H1 (cell line): ENCODE results near the gene SCIMP. TPM values are rescaled to one million over a fixed set of nuclear protein-coding genes. Genes with fewer than 3 reads are reported as not detected.

ENCODE experiments used
- CTCF ChIA-PET: fragments of 300-600 bp; sonication (Branson Sonifier 250); formaldehyde crosslinking; loops from one replicate; lab custom pipeline; 2021; ENCODE audit not compliant: partially characterized antibody; lab: Charles Lee
- POLR2A ChIA-PET: fragments of 300-600 bp; sonication (Branson Sonifier 250); formaldehyde crosslinking; loops from one replicate; lab custom pipeline; 2021; ENCODE audit warnings: inconsistent platforms; ENCODE audit not compliant: partially characterized antibody; lab: Charles Lee
- DNase-seq, 2 experiments: peaks; one replicate each; pipeline versions ENCODE4 v3.0.0 to v3.0.0-alpha.2; 2010 to 2022; ENCODE audit warnings: low spot score in 2 of 2, low read depth in 1 of 2, mixed read lengths in 1 of 2
- FAIRE-seq: peaks from 2 replicates; lab custom pipeline; 2011; peaks lifted over from hg19 to GRCh38; lab: Jason Lieb, UNC
- H2AFZ ChIP-seq: 2 replicates; pipeline ENCODE4 v1.8.1; 2012; ENCODE audit warnings: low read length, inconsistent platforms
- H2AK5ac ChIP-seq: 2 replicates; pipeline ENCODE4 v1.6.1; 2013; ENCODE audit warnings: low read depth, low read length
- H2BK120ac ChIP-seq: replicated peaks from 2 replicates; pipeline ENCODE3; 2013; ENCODE audit warnings: low read depth, low read length, inconsistent platforms
- H2BK12ac ChIP-seq: 2 replicates; pipeline ENCODE4 v1.6.1; 2013; ENCODE audit warnings: low read depth, low read length
- H2BK15ac ChIP-seq: 2 replicates; pipeline ENCODE4 v1.6.1; 2013; ENCODE audit warnings: low read length
- H2BK20ac ChIP-seq: 2 replicates; pipeline ENCODE4 v1.6.1; 2013; ENCODE audit warnings: low read length
- H2BK5ac ChIP-seq: 2 replicates; pipeline ENCODE4 v1.6.1; 2013; ENCODE audit warnings: low read depth, low read length
- H3K14ac ChIP-seq: 2 replicates; pipeline ENCODE4 v1.6.1; 2013; ENCODE audit warnings: inconsistent platforms; ENCODE audit not compliant: insufficient read length
- H3K18ac ChIP-seq: 2 replicates; pipeline ENCODE4 v1.6.1; 2013; ENCODE audit warnings: low read length; ENCODE audit errors: extremely low read depth
- H3K23ac ChIP-seq: 2 replicates; pipeline ENCODE4 v1.6.1; 2013; ENCODE audit warnings: inconsistent platforms; ENCODE audit not compliant: insufficient read length
- H3K23me2 ChIP-seq: 2 replicates; pipeline ENCODE4 v1.6.1; 2013; ENCODE audit warnings: low read depth, low read length
- H3K27ac ChIP-seq: 2 replicates; pipeline ENCODE4 v1.6.1; 2011; ENCODE audit warnings: low read depth, low read length, inconsistent platforms
- H3K27me3 ChIP-seq, 4 experiments: replicated peaks in 1 of 4; 1 replicate in 1 of 4; 2 replicates in 3 of 4; pipeline versions ENCODE4 v1.6.1 to v1.8.1; 2011 to 2013; ENCODE audit warnings: low read length in 3 of 4, mild to moderate bottlenecking in 3 of 4, inconsistent platforms in 2 of 4, mixed read lengths in 2 of 4, moderate library complexity in 1 of 4; ENCODE audit not compliant: control insufficient read depth in 3 of 4, insufficient read depth in 3 of 4; ENCODE audit errors: extremely low read depth in 1 of 4
- H3K36me3 ChIP-seq, 4 experiments: 2 replicates each; pipeline versions ENCODE4 v1.6.1 to v1.8.1; 2011 to 2013; ENCODE audit warnings: mild to moderate bottlenecking in 4 of 4, low read length in 3 of 4, moderate library complexity in 2 of 4, control low read depth in 1 of 4, inconsistent platforms in 1 of 4; ENCODE audit not compliant: insufficient read depth in 4 of 4, control insufficient read depth in 2 of 4
- H3K4ac ChIP-seq: replicated peaks from 2 replicates; pipeline ENCODE3; 2013; ENCODE audit warnings: low read length, low read depth, mixed read lengths, inconsistent platforms; ENCODE audit not compliant: insufficient read length
- H3K4me1 ChIP-seq, 4 experiments: replicated peaks in 1 of 4; 1 replicate in 1 of 4; 2 replicates in 3 of 4; pipeline versions ENCODE4 v1.6.1 to v1.8.1; 2011 to 2013; ENCODE audit warnings: low read length in 3 of 4, inconsistent platforms in 2 of 4, mixed read lengths in 1 of 4; ENCODE audit not compliant: insufficient read depth in 4 of 4, control insufficient read depth in 3 of 4
- H3K4me2 ChIP-seq, 2 experiments: 2 replicates each; pipeline versions ENCODE4 v1.6.1 to v1.8.1; 2011 to 2013; ENCODE audit warnings: low read depth in 2 of 2, low read length in 2 of 2, control low read depth in 1 of 2, inconsistent platforms in 1 of 2, mild to moderate bottlenecking in 1 of 2; ENCODE audit not compliant: insufficient read depth in 1 of 2
- H3K4me3 ChIP-seq, 4 experiments: fragments of 200-600, 300-600 bp in 1 of 4; sonication (generic), shearing (Covaris generic), sonication (Bioruptor Twin) in 1 of 4; 2 replicates each; pipeline versions ENCODE4 v1.5.1 to v1.8.1; 2011 to 2016; ENCODE audit warnings: low read length in 4 of 4, low read depth in 3 of 4, control low read depth in 2 of 4, inconsistent platforms in 2 of 4, mild to moderate bottlenecking in 2 of 4, mixed read lengths in 1 of 4, moderate library complexity in 1 of 4; ENCODE audit not compliant: insufficient read depth in 2 of 4; ENCODE audit errors: extremely low read depth in 1 of 4
- H3K56ac ChIP-seq: replicated peaks from 2 replicates; pipeline ENCODE3; 2013; ENCODE audit warnings: low read depth, mild to moderate bottlenecking, mixed read lengths, low read length, inconsistent platforms; ENCODE audit not compliant: insufficient read length
- H3K79me1 ChIP-seq: 2 replicates; pipeline ENCODE4 v1.6.1; 2013; ENCODE audit warnings: low read depth, low read length, control low read depth
- H3K79me2 ChIP-seq, 2 experiments: 2 replicates each; pipeline versions ENCODE4 v1.6.1 to v1.8.1; 2012 to 2013; ENCODE audit warnings: low read length in 2 of 2, mild to moderate bottlenecking in 2 of 2, inconsistent platforms in 1 of 2; ENCODE audit not compliant: insufficient read depth in 2 of 2, control insufficient read depth in 1 of 2
- H3K9ac ChIP-seq, 4 experiments: replicated peaks in 1 of 4; 1 replicate in 1 of 4; 2 replicates in 3 of 4; pipeline versions ENCODE4 v1.6.1 to v1.8.1; 2011 to 2013; ENCODE audit warnings: low read depth in 3 of 4, low read length in 3 of 4, control low read depth in 2 of 4, mild to moderate bottlenecking in 2 of 4, moderate library complexity in 2 of 4, inconsistent platforms in 1 of 4; ENCODE audit errors: extremely low read depth in 1 of 4
- H3K9me3 ChIP-seq, 2 experiments: 2 replicates each; pipeline versions ENCODE4 v1.6.1 to v1.8.1; 2012 to 2013; ENCODE audit warnings: mild to moderate bottlenecking in 2 of 2, moderate library complexity in 2 of 2, control low read depth in 1 of 2, inconsistent platforms in 1 of 2, low read depth in 1 of 2, low read length in 1 of 2, mixed read lengths in 1 of 2; ENCODE audit not compliant: insufficient read depth in 2 of 2
- H4K20me1 ChIP-seq, 2 experiments: replicated peaks in 1 of 2; 2 replicates each; pipeline versions ENCODE3 to v1.8.1; 2011 to 2013; ENCODE audit warnings: inconsistent platforms in 2 of 2, low read length in 2 of 2, mild to moderate bottlenecking in 1 of 2; ENCODE audit not compliant: insufficient read depth in 2 of 2, control insufficient read depth in 1 of 2
- H4K5ac ChIP-seq: 2 replicates; pipeline ENCODE4 v1.6.1; 2013; ENCODE audit warnings: low read length, low read depth, mixed read lengths, inconsistent platforms; ENCODE audit not compliant: insufficient read length
- H4K8ac ChIP-seq: 2 replicates; pipeline ENCODE4 v1.8.0; 2013; ENCODE audit warnings: mild to moderate bottlenecking, moderate library complexity, low read length, inconsistent platforms; ENCODE audit not compliant: insufficient read depth; ENCODE audit errors: extremely low read depth
- H4K91ac ChIP-seq: replicated peaks from 2 replicates; pipeline ENCODE3; 2013; ENCODE audit warnings: low read length, mixed read lengths, inconsistent platforms; ENCODE audit not compliant: insufficient read length
- CBX5 ChIP-seq: fragments of 300-800, 300-1000 bp; sonication (generic); IDR thresholded peaks from 2 replicates; pipeline ENCODE4 v1.7.1; 2016; ENCODE audit warnings: antibody characterized with exemption, low read length, low read depth
- CBX8 ChIP-seq: fragments of 300-800, 300-1000 bp; sonication (generic); IDR thresholded peaks from 2 replicates; pipeline ENCODE4 v1.7.1; 2016; ENCODE audit warnings: low read depth, low read length, borderline replicate concordance
- CTBP2 ChIP-seq: IDR thresholded peaks from 2 replicates; pipeline ENCODE4 v1.7.0; 2011; ENCODE audit warnings: borderline replicate concordance, mild to moderate bottlenecking, moderate library complexity, mixed read lengths, low read length; ENCODE audit not compliant: insufficient read depth, insufficient read length
- EZH2 ChIP-seq: fragments of 200-600 bp; sonication (generic); IDR thresholded peaks from 2 replicates; pipeline ENCODE4 v1.7.1; 2012; ENCODE audit warnings: low read depth, mild to moderate bottlenecking, moderate library complexity, low read length, inconsistent platforms; ENCODE audit not compliant: severe bottlenecking
- KDM5A ChIP-seq: fragments of 200-600 bp; IDR thresholded peaks from 2 replicates; pipeline ENCODE4 v1.7.1; 2012; ENCODE audit warnings: mild to moderate bottlenecking, low read length, inconsistent platforms, mixed read lengths
- POLR2A ChIP-seq, 2 experiments: IDR thresholded peaks; 1 replicate in 1 of 2; 2 replicates in 1 of 2; pipeline ENCODE4 v1.6.1; 2011; ENCODE audit warnings: low read depth in 2 of 2, low read length in 2 of 2, mild to moderate bottlenecking in 2 of 2; ENCODE audit errors: control extremely low read depth in 1 of 2
- SAP30 ChIP-seq: fragments of 300-600 bp; sonication (generic); IDR thresholded peaks from 2 replicates; pipeline ENCODE4 v1.7.1; 2012; ENCODE audit warnings: low read length, moderate library complexity, mild to moderate bottlenecking, inconsistent platforms; ENCODE audit not compliant: insufficient read depth, insufficient replicate concordance
- WGBS, 2 experiments: shearing (Covaris generic) in 1 of 2; methylation state at CpG; one replicate each; pipeline versions ENCODE4 v1.1.6 to v1.1.7; 2013 to 2015; ENCODE audit warnings: low lambda C conversion rate in 2 of 2, mixed read lengths in 2 of 2, inconsistent platforms in 1 of 2, low coverage in 1 of 2, missing lambda C conversion rate in 1 of 2; ENCODE audit not compliant: insufficient replicate concordance in 2 of 2, insufficient coverage in 1 of 2, insufficient read length in 1 of 2; ENCODE audit errors: extremely low coverage in 1 of 2, missing lambda C conversion rate in 1 of 2; 5-methylcytosine and 5-hydroxymethylcytosine counted together
- polyA plus RNA-seq, 7 experiments: library from polyadenylated mRNA; depleted of rRNA in 3 of 7; stranded (reverse) in 5 of 7; unstranded in 2 of 7; fragments of >200 nt in 5 of 7; fragments of 200-250 nt in 2 of 7; gene quantifications; 1 replicate in 5 of 7; 2 replicates in 1 of 7; 4 replicates in 1 of 7; pipeline versions ENCODE4 v1.2.1 to v1.2.3, GENCODE V29; 2011 to 2013; ENCODE audit warnings: missing spikeins in 2 of 7, mixed read lengths in 2 of 7
- total RNA-seq: library from RNA; stranded (reverse); fragmentation: NEBNext Ultra II Directional; extraction: Animal tissue kit (Norgen Biotek cat#: 25700); gene quantifications from 2 replicates; pipeline ENCODE4 v1.2.1, GENCODE V29; 2021
- TF ChIP-seq, protein P1 (sequence below): IDR thresholded peaks from 2 replicates; pipeline ENCODE4 v1.6.1; 2012; ENCODE audit warnings: inconsistent platforms
- TF ChIP-seq, protein P2 (sequence below): IDR thresholded peaks from 2 replicates; pipeline ENCODE4 v1.6.1; 2012; ENCODE audit warnings: low read length, inconsistent platforms
- TF ChIP-seq, protein P3 (sequence below): IDR thresholded peaks from 2 replicates; pipeline ENCODE4 v1.6.1; 2011; ENCODE audit warnings: low read depth, mild to moderate bottlenecking, low read length; ENCODE audit not compliant: insufficient read depth

SCIMP gene
- total and polyA plus RNA-seq, 2 of the 8 experiments (the other 6 are each of a cell fraction or from before 2014, with no cell fraction given) = not detected

DNA sequence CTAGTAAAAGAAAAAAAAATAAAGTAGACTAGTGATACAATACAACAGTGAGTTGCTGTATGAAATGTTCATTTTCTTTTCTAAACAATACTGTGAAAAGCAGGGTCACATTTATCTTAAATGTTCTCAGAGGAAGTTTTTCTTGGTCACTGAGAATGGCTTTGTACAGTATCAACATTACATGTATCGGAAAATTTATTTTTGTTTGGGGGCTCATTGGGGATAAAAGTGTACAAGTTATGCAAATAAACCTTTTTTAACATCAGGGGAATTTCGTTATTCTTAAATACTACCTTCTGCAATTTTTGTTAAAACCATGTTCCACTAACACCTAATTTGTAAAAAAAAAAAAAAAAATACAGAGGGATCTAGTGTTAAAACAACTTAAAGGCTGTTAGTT, 34.3 kb downstream of the SCIMP start:
- no peak overlapping the region for H2BK15ac ChIP-seq
- no peaks in the 10 kb centered on the region for H3K4me1 ChIP-seq
- no peaks in the 10 kb centered on the region for H3K23me2 ChIP-seq
- no peak overlapping the region for H2AFZ ChIP-seq
- FAIRE-seq (no peak), DNase-seq (no peak)
- WGBS, 2 experiments = 46% methylated on average over 2 of the region's 2 CpGs; no CpG with 5 or more reads in 1 of the 2 experiments
- no peak overlapping the region for H2BK120ac ChIP-seq
- no peak overlapping the region for H4K8ac ChIP-seq
- H4K5ac ChIP-seq = no peak overlapping the region
- no peak overlapping the region for H2BK5ac ChIP-seq
- H3K79me2 ChIP-seq = no peaks in the 10 kb centered on the region
- H3K56ac ChIP-seq = no peak overlapping the region
- no peak overlapping the region for H2AK5ac ChIP-seq
- H3K79me1 ChIP-seq = no peaks in the 10 kb centered on the region
- no peak overlapping the region for H3K18ac ChIP-seq
- H3K4me2 ChIP-seq = no peak overlapping the region
- peaks cover 0 to 3% of the 10 kb centered on the region in 2 experiments for H4K20me1 ChIP-seq
- no peak overlapping the region for H3K4ac ChIP-seq
- no peak overlapping the region for H3K14ac ChIP-seq
- H3K4me3 ChIP-seq = no peak overlapping the region
- H3K27me3 ChIP-seq = no peaks in the 10 kb centered on the region
- CTCF ChIA-PET = interaction anchor here (0.9 to 3.2 kb wide), 3 partner anchors 10 to 37 kb away, joined by 3 to 14 read pairs (median 3); no protein-coding TSS in a partner anchor
- H3K36me3 ChIP-seq = no peaks in the 10 kb centered on the region
- H3K9me3 ChIP-seq = no peaks in the 10 kb centered on the region
- POLR2A ChIA-PET = interaction anchor here (1.3 kb wide), 1 partner anchor 16 kb away, joined by 3 read pairs; no protein-coding TSS in a partner anchor
- no peak overlapping the region for H2BK12ac ChIP-seq
- no peak overlapping the region for H3K9ac ChIP-seq
- H4K91ac ChIP-seq = no peak overlapping the region
- no peak overlapping the region for H2BK20ac ChIP-seq
- H3K23ac ChIP-seq = no peak overlapping the region
- no peak overlapping the region for H3K27ac ChIP-seq
- TF ChIP-seq CBX8 (no peak), EZH2 (no peak), CTBP2 (no peak), CBX5 (no peak), POLR2A (IDR thresholded peaks at IDR 0.05; ENCODE audit: control extremely low read depth in 1 of 2, low read depth in 2 of 2, low read length in 2 of 2) (no peak), SAP30 (no peak), KDM5A (no peak)
- TF ChIP-seq, protein P1, sequence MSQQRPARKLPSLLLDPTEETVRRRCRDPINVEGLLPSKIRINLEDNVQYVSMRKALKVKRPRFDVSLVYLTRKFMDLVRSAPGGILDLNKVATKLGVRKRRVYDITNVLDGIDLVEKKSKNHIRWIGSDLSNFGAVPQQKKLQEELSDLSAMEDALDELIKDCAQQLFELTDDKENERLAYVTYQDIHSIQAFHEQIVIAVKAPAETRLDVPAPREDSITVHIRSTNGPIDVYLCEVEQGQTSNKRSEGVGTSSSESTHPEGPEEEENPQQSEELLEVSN = no peak
- TF ChIP-seq, protein P2, sequence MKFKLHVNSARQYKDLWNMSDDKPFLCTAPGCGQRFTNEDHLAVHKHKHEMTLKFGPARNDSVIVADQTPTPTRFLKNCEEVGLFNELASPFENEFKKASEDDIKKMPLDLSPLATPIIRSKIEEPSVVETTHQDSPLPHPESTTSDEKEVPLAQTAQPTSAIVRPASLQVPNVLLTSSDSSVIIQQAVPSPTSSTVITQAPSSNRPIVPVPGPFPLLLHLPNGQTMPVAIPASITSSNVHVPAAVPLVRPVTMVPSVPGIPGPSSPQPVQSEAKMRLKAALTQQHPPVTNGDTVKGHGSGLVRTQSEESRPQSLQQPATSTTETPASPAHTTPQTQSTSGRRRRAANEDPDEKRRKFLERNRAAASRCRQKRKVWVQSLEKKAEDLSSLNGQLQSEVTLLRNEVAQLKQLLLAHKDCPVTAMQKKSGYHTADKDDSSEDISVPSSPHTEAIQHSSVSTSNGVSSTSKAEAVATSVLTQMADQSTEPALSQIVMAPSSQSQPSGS = no peak
- TF ChIP-seq, protein P3, sequence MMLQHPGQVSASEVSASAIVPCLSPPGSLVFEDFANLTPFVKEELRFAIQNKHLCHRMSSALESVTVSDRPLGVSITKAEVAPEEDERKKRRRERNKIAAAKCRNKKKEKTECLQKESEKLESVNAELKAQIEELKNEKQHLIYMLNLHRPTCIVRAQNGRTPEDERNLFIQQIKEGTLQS = no peak
